HUDEP-2 (cell line): Measurements from ENCODE around the gene ACTL10.

Experiments used
- DNase-seq, 76 experiments: peaks; one replicate each; lab custom pipeline; 2025; ENCODE audit not compliant: unreplicated experiment in 76 of 76; lab: John Stamatoyannopoulos, UW

ACTL10 gene

DNA sequence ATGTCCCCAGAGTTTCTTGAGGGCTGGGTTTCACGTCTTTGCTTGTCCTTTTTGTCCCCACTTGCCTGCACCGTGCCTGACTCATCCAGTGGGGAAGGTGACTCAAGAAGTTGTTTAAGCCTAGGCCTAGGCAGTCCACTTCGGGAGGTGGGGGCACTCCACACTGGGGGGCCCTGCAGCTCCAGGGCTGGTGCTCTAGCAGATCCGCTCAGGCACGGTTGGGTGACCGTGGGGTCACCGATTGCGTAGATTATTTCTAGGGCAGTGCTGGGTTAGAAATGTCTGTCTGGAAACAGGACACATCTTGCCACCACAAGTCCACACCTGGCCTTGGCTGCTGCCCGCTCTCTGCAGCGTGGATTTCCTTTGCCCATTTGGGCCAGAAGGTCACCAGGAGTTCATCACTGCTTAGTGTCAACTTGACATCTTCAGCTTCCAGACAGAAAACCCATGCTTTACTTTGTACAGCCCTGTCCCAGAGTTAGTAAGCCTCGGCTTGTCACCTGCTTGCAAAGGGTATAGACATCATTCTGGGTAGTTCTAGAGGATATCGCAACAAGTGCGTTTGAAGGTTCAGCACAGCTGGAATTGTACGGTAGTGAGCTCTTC, 18.2 kb upstream of the ACTL10 start:
- DNase-seq, result no peak

DNA sequence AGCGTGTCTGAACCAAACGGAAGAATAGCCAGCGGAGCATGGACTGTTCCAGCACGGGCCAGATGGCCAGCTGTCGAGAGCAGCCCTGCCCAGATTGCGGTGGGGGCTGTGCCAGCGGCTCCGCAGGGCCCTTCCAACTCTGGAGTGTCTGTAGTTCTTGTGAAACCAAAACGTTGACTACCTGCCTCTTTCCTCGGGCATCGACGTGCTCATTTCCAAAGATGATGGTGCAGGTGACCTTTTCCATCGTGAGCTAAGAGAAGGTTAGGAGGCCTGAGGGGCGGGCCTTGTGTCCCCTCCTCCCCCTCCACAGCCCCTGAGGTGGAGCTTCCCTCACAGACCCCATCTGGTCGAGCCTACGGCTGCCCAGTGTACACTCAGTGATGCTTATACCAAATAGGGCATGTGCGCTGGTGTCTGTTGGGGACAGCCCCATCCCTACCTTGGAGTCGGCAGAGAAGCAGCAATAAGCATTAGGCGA, 17.5 kb upstream of the ACTL10 start:
- DNase-seq, result no peak

- DNase-seq, result no peak
Observed at GRCh38 chr20:33650111-33650752, 16.5 kb upstream of the ACTL10 start.

DNA sequence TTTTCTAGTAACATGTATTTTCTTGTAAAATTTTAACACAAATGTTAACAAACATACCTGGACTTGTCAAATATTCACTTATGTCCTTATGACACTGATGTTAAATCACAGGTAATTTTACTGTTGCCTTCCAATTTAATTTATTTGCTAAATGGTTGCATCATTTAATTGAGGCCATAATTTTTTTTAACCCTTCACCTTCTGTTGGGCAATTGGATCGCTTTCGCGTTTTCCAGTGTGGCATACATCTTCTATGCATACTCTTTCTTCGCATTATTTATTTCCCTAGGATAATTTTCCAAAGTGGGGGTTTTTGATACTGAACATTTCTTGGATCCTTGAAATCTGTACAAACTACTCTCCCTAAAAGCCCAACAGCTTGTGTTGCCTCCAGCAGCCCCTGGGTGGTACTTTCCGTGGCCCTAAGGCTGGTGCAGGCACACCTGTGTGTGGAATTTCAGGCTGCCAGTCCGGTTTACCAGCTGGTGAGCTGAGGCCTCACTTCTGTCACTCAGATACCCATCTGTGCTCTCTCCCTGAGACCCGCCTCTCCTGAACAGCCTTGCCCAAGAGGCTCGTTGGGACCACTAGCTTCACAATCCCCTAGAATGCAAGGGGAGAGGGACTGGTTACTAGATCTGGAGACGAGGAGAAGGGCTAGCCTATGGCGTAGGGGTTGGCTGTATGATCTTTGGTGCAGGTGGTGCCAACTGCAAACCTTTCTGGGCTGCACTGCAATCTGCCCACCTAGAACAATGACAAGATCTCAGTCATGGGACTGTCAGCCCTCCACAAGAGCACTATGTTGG, 15.8 kb upstream of the ACTL10 start:
- DNase-seq, result no peak

GRCh38 chr20:33651562-33652048, 15.1 kb upstream of the ACTL10 start:
- peak in 12 of 76 experiments; percentile 8 to 49 (median 24) for DNase-seq

GRCh38 chr20:33653218-33653899, 13.4 kb upstream of the ACTL10 start:
- peak in 42 of 76 experiments; percentile 10 to 57 (median 30) for DNase-seq

GRCh38 chr20:33653900-33654596, 12.7 kb upstream of the ACTL10 start:
- no peak for DNase-seq

DNA sequence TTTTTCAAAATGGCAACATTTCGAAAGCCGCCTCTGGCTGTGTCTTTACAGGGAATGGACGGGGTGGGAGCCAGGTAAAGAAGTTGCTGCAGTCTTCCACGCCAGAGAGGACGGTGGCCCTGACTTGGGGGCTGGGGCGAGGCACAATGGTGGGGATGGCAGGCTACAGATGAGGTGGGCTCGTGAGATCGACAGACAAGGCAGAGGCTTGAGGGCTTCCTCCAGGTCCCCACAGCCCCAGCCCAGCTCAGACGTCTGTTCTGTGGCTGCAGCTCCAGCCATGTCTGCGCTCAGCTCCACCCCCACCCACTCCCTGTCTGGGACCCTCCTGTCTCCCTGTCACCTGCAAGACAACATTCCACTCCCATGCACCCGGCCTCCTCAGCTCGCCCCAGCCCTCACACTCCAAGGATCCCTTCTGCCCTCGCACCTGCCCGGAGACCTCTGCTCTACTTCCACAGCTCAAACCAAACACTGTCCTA, 12.0 kb upstream of the ACTL10 start:
- DNase-seq, result no peak

GRCh38 chr20:33655164-33655563, 11.6 kb upstream of the ACTL10 start:
- peak in 6 of 76 experiments; percentile 3 to 22 (median 10) for DNase-seq

GRCh38 chr20:33656010-33656782, 10.5 kb upstream of the ACTL10 start:
- DNase-seq, result no peak

DNA sequence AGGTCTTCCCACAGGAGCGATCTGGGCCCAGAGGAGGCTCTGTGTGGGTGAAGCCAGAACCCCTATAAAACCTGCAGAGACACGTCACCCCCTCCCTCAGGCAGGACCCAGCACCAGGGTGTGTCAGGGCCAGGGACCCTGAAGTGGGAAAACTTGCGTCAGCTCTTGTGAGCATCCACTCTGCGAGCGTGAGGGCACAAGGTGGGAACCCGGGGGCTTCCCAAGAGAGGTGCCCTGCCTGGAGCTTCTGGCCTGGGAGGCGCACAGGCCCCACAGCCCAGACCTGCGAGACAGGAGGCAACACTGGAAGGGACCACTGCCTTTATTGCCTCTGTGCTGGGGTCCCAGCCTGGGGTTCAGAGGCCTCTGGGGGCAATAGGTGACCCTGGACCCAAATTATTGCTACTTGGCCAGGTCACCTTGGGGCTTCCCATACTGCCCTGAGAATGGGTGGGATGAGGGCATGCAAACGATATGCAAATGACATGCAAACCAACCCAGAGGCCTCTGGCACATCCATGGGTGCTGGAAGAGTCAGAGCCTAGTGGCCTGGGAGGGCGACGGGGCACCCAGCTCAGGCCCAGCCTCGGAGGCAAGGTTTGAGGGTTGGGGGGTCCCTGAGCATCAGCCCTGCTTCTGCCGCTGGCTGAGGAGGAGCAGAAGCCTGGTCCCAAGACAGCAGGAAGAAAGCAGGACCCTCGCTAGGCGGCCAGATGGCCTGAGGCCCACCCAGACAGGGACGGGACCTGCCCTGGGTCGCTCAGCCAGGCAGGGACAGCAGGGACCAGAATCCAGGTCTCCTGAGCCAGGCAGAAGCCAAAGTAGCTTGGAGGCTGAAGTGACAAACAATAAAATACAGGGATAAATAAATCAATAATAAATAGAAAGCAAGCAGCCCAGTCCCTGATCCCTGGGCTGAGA, 9.7 kb upstream of the ACTL10 start:
- DNase-seq, result no peak

GRCh38 chr20:33657704-33658095, 9.0 kb upstream of the ACTL10 start:
- DNase-seq, result no peak

DNA sequence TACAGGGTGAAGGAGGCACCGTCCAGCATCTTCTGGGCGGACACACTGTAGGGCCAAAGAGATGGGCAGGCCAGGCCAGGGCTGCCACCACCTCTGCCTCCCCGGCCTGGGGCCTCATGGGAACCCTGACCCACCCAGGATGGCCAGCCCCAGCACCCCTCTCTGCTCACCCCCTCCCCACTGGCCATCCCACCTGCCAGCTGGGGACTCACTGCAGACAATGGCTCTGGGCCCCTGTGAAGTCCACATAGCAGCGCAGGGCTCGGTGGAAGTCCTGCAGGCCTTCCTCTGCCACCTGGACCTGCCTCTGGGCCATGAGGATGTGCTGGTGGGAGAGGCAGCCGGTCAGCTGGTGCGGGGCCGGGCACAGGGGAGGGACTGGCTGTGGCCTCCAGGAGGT, 8.2 kb upstream of the ACTL10 start:
- DNase-seq, result no peak

GRCh38 chr20:33658929-33659328, 7.8 kb upstream of the ACTL10 start:
- DNase-seq, result no peak

DNA sequence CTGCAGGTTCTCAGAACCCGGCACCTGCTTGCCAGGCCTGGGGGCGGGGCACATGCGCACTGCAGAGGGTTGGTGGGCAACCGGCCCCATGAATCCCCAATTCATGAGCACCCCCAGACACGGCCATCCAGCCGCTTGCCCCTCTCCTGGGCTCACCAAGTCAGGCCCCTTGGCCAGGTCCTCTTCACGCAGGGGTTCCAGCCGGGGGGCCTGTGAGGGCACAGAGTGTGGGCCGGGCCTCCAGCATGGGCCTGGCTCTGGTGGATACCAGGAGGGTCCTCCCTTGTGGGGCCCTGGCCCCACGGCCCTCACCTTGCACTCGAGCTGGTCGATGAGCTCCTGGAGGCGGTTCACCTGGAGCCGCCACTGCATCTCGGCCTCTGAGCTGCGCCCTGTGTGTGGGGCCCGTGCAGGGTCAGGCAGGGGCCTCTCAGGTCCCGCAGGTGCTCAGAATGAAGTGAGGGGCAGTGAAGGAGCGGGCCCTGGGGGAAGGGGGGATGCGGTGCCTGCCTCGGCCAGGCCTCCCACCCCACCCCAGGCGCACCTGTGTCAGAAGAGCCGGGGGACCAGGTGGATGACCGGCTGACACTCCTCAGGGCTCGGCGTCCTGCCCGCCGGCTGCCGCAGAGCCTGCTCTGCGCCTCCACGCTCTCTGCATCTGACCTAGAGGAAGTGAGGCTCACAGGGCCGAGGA, 7.3 kb upstream of the ACTL10 start:
- no peak for DNase-seq

GRCh38 chr20:33660035-33660684, 6.6 kb upstream of the ACTL10 start:
- no peak for DNase-seq

DNA sequence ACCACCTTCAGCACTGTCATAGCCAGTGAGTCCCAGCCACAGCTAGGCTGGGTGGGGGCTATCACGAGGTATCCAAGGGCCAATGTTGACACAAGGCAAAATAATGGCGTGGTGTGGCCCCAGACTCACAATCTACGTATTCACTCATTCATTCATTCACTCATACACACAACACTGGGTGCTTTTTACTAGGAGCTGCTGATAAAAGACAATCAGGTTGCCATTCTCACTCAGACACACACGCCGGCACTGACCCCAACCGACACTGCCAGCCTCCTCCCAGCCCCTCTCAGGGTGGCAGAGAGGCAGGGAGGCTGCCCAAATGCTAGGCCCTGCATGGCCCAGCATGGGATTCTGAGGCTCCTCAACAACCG, 6.1 kb upstream of the ACTL10 start:
- DNase-seq, result no peak
